Measurements from ENCODE around the gene RFX1.

Gene RFX1

GRCh38 chr19:13954185-13954584 lies 51.9 kb downstream of the RFX1 start:
- TF ChIP-seq GATA2 (IDR thresholded peaks at IDR 0.05; ENCODE audit: low read depth, low read length) (no peak), GATA3 (IDR thresholded peaks at IDR 0.05; ENCODE audit: low read depth, low read length) (no peak)

- TF ChIP-seq GATA3 (IDR thresholded peaks at IDR 0.05; ENCODE audit: low read depth, low read length), result no peak
- TF ChIP-seq GATA2 (IDR thresholded peaks at IDR 0.05; ENCODE audit: low read depth, low read length), result no peak
These were observed 53.1 kb downstream of the RFX1 start for GRCh38 chr19:13952931-13953531.

DNA sequence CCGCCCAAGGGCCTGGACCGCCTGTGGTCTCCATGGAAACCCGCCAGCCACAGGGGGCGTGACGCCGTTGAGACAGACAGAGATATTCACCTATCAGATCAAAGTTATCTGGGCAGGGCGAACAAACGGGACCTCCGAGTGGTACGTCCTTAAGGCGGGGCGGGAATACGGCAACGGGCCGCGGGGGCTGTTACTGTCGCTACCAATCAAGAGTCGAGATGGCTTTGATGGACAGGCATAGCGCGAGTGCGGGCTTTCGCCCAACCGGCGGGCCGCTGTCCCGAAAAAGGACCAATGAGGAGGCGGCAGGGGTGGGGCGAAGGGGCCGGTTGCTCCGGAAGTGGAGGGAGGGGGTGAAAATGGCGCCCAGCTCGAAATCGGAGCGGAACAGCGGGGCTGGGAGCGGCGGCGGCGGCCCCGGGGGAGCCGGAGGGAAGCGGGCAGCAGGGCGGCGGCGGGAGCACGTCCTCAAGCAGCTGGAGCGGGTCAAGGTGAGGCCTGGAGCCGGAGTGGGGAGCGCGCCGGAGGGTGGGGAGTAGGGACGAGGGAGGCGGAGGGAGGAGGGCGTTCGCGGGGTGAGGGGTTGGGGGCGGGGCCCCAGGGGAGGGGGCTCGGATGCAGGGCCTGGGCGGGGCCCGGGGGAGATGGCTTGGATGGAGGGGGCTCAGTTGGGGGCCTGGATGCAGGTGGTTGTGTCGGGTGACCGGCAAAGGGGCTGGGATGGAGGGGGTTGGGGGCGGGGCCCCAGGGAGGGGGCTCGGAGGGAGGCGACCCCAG lies 53.8 kb downstream of the RFX1 start, which contains the start of gene DCAF15:
TSS of gene DCAF15 (plus strand) at position 356 of the 777 bp plus-strand sequence. CDS start at position 360, 4 bp downstream.
- no peak for TF ChIP-seq GATA3 (IDR thresholded peaks at IDR 0.05; ENCODE audit: low read depth, low read length)
- no peak for TF ChIP-seq GATA2 (IDR thresholded peaks at IDR 0.05; ENCODE audit: low read depth, low read length)

- peak; percentile 86 for TF ChIP-seq GATA2 (IDR thresholded peaks at IDR 0.05; ENCODE audit: low read depth, low read length)
- TF ChIP-seq GATA3 (IDR thresholded peaks at IDR 0.05; ENCODE audit: low read depth, low read length), result no peak
These were observed 54.3 kb downstream of the RFX1 start for GRCh38 chr19:13951799-13952153.

GRCh38 chr19:13951043-13951442 lies 55.1 kb downstream of the RFX1 start:
- TF ChIP-seq GATA3 (IDR thresholded peaks at IDR 0.05; ENCODE audit: low read depth, low read length) (no peak), GATA2 (IDR thresholded peaks at IDR 0.05; ENCODE audit: low read depth, low read length) (no peak)

- TF ChIP-seq GATA2 (IDR thresholded peaks at IDR 0.05; ENCODE audit: low read depth, low read length) (no peak), GATA3 (IDR thresholded peaks at IDR 0.05; ENCODE audit: low read depth, low read length) (no peak)
These were observed 59.7 kb downstream of the RFX1 start for GRCh38 chr19:13946414-13946813.

GRCh38 chr19:13942023-13942684 lies 64.0 kb downstream of the RFX1 start:
- no peak for TF ChIP-seq GATA3 (IDR thresholded peaks at IDR 0.05; ENCODE audit: low read depth, low read length)
- no peak for TF ChIP-seq GATA2 (IDR thresholded peaks at IDR 0.05; ENCODE audit: low read depth, low read length)

DNA sequence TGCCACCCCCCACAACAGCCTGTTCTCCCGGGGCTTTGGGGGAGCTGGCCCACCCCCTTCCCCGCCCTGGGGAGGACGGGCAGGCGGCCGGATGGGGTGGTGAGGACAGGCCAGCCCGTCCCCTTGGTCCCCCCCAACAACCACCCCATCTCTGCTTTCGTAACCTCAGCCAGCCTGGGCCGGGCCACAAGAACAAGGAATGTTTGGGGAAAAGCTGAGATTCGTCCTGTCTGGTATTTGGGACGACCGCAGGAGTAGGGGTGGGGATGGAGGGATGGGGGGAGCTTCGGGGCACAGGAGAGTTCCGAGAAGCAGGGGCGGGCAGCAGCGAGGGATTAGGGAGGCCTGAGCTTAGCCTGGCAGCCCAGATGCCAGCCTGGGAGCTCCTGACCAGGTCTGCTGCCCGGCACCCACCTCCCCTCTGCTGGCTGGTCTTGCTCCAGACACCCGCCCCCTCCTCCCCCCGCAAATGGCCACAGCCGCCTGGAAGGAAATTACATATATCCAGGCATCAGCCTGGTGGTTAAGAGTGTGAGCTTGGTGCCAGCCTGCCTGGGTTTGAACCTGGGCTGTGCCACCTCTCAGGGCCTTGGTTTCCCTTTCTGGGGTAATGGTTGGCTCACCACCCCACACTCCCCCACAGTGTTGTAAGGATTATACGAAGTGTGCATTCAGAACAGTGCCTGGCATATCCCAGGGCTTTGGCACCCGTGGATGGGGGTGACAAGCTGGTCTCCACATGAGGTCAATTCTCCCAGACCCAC lies 67.6 kb downstream of the RFX1 start, which contains the start of gene PODNL1:
TSS of gene PODNL1 (minus strand) at position 117 of the 764 bp plus-strand sequence. CDS start 236 bp downstream, outside the sequence.
- no peak for TF ChIP-seq GATA2 (IDR thresholded peaks at IDR 0.05; ENCODE audit: low read depth, low read length)
- no peak for TF ChIP-seq GATA3 (IDR thresholded peaks at IDR 0.05; ENCODE audit: low read depth, low read length)

- no peak for TF ChIP-seq GATA2 (IDR thresholded peaks at IDR 0.05; ENCODE audit: low read depth, low read length)
- no peak for TF ChIP-seq GATA3 (IDR thresholded peaks at IDR 0.05; ENCODE audit: low read depth, low read length)
These were observed 68.4 kb downstream of the RFX1 start for GRCh38 chr19:13937479-13938300.

DNA sequence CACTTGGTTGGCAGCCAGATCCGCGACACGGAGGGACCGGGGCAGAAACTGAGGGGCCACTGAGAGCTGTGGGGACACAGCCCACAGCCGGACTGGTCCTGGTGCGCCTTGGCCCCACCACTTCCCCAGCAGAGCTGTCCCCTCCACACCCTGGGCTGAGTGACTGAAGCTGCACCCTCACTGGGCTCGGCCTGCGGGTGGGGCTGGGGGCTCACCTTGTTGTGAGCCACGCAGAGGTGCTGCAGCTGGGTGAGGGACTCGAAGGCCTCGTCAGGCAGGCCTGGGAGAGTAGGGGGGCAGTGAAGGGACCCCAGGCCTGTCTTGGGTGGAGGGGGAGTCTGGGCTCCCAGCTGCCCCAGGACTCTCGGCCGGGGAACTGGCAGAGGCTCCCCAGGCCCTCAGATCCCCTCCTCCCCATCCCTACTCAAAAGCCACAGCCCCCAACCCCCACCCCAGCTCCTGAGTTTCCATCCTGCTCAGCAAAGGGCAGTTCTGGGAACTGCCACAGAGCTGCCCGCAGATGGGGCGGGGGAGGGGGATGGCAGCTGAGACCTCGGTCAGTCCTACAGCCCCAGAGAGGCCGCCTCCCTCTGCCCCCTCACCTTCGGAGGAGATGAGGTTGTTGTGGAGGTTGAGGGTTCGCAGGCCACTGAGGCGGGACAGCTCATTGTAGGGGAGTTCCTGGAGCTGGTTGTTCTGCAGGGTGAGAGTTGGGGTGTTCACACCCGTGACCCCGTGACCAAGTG lies 70.2 kb downstream of the RFX1 start:
- no peak for TF ChIP-seq GATA3 (IDR thresholded peaks at IDR 0.05; ENCODE audit: low read depth, low read length)
- TF ChIP-seq GATA2 (IDR thresholded peaks at IDR 0.05; ENCODE audit: low read depth, low read length), result no peak

GRCh38 chr19:13934785-13935109 lies 71.4 kb downstream of the RFX1 start:
- TF ChIP-seq GATA2 (IDR thresholded peaks at IDR 0.05; ENCODE audit: low read depth, low read length) (no peak), GATA3 (IDR thresholded peaks at IDR 0.05; ENCODE audit: low read depth, low read length) (no peak)

- no peak for TF ChIP-seq GATA2 (IDR thresholded peaks at IDR 0.05; ENCODE audit: low read depth, low read length)
- TF ChIP-seq GATA3 (IDR thresholded peaks at IDR 0.05; ENCODE audit: low read depth, low read length), result no peak
These were observed 73.2 kb downstream of the RFX1 start for GRCh38 chr19:13932911-13933393.
